Measurements from ENCODE around the gene PCDHGA6. TPM values are rescaled to one million over a fixed set of nuclear protein-coding genes. Genes with fewer than 3 reads are reported as not detected.

The PCDHGA6 gene
- total and polyA plus RNA-seq, 9 of the 15 experiments (the other 6 are each of a cell fraction or from before 2014, with no cell fraction given), result 0.01 to 0.18 (median 0.09) TPM; not detected in 1

DNA sequence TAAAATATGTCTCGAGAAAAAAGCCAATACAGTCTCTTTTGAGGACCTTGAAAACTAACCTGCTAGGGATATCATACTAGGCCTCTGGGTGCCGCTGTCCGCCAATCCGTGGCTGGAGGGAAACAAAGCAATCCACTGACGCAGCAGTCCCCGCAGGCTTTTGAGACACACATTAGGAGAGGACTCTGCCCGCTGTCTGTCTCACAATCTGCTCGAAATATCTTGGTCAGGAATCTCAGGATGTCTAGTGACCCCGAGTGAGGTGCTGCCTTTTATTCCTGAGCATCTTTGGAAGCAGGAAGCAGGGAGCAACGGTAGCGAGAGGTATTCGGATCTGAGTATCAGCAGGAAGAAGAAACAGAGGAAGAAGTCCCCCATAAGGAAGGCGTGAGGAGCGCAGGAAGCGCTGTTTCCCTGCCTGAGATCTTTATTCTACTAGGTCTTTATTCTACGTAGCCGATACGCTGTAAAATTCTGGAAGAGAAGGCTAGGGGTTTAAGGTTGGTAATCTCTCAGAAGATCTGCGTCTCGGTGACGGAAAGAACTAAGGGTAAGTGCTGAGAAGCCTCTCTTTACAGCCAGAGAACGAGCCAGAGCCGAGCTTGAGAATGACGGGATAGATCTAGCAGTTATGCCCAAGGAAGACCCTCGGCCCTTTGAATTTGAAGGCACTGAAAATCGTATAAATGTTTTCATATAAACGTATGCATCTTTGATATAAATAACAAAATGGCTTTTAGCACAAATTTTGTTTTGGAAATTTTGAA is 47.4 kb upstream of the PCDHGA6 start (continued):
- TF ChIP-seq MLLT1 (IDR thresholded peaks at IDR 0.05) (peak in 1 of 2 experiments; percentile 59; a peak in 1 of 4 replicates), NFIC (IDR thresholded peaks at IDR 0.05) (peak; percentile 1; the same call in 1 of the 2 replicates), NRF1 (conservative IDR thresholded peaks at IDR 0.05 in 1 of 2, IDR thresholded peaks at IDR 0.05 in 1 of 2) (peak; percentile 33 to 54; a peak in 3 of 4 replicates), NFE2 (IDR thresholded peaks at IDR 0.05; ENCODE audit: low read depth) (peak; percentile 53; the same call in 1 of the 2 replicates), GATA2 (CRISPR knock-in tag; IDR thresholded peaks at IDR 0.05) (peak; percentile 51; the same call in 1 of the 2 replicates), PHF8 (IDR thresholded peaks at IDR 0.05; ENCODE audit: borderline replicate concordance, low read length) (peak; percentile 21; the same call in 1 of the 2 replicates), HLTF (IDR thresholded peaks at IDR 0.05) (no peak), EP300 (IDR thresholded peaks at IDR 0.05; ENCODE audit: low read length) (peak; percentile 22; the same call in 1 of the 2 replicates), JUND (IDR thresholded peaks at IDR 0.05; ENCODE audit: borderline replicate concordance, low read depth, low read length) (peak; percentile 24; the same call in 1 of the 2 replicates), JUND (tag; IDR thresholded peaks at IDR 0.05; ENCODE audit: borderline replicate concordance, low read depth, low read length) (no peak), NFE2L1 (tag; IDR thresholded peaks at IDR 0.05; ENCODE audit: borderline replicate concordance, low read depth) (no peak), ZNF766 (CRISPR knock-in tag; conservative IDR thresholded peaks at IDR 0.05) (0 out of 2 replicates have a peak, but pooled peaks have one; percentile 29), SMARCA4 (IDR thresholded peaks at IDR 0.05) (peak; percentile 56; the same call in 1 of the 2 replicates), EP400 (IDR thresholded peaks at IDR 0.05) (peak; percentile 43; the same call in 1 of the 2 replicates), SMC3 (conservative IDR thresholded peaks at IDR 0.05; ENCODE audit: insufficient read depth, low read depth, low read length) (0 out of 2 replicates have a peak, but pooled peaks have one; percentile 26), CBX3 (IDR thresholded peaks at IDR 0.05; ENCODE audit: borderline replicate concordance in 1 of 2, low read length in 2 of 2) (peak in 1 of 2 experiments; percentile 69; a peak in 2 of 3 replicates)
